Ovary (tissue), 9 donors: ENCODE measurements around the gene DNAJB1. TPM values are rescaled to one million over a fixed set of nuclear protein-coding genes. Genes with fewer than 3 reads are reported as not detected.

Experiments used
- DNase-seq, 5 donors: peaks; one replicate each; pipeline ENCODE4 v3.0.0-alpha.2; 2019 to 2020
- H3K27ac ChIP-seq, 2 donors: fragments of 200-600 bp; one replicate each; pipeline versions ENCODE4 v1.5.1 to v1.8.0; 2019 to 2022
- H3K27me3 ChIP-seq: fragments of 200-600 bp; one replicate; pipeline ENCODE4 v1.8.0; 2022
- H3K36me3 ChIP-seq: fragments of 200-600 bp; sonication (generic); one replicate; pipeline ENCODE4 v1.5.1; 2019
- H3K4me1 ChIP-seq: one replicate; pipeline ENCODE4 v1.8.1; 2013; ENCODE audit warnings: mild to moderate bottlenecking, moderate library complexity; ENCODE audit not compliant: insufficient read depth
- H3K4me3 ChIP-seq: fragments of 200-600 bp; sonication (generic); one replicate; pipeline ENCODE4 v1.5.1; 2017
- H3K9me3 ChIP-seq, 2 donors: fragments of 200-600 bp in 1 of 2; sonication (generic) in 1 of 2; one replicate each; pipeline versions ENCODE4 v1.5.1 to v1.8.1; 2013 to 2019; ENCODE audit warnings: mild to moderate bottlenecking in 1 of 2, moderate library complexity in 1 of 2
- EP300 ChIP-seq: sonication (generic); formaldehyde crosslinking; IDR thresholded peaks from one replicate; pipeline ENCODE4 v1.6.1; 2017; ENCODE audit warnings: antibody characterized with exemption
- POLR2A ChIP-seq: fragments of 450-650 bp; IDR thresholded peaks from one replicate; pipeline ENCODE4 v1.6.1; 2017; ENCODE audit warnings: antibody characterized with exemption, mild to moderate bottlenecking, moderate library complexity
- WGBS, 3 donors: extraction: QIAGEN DNeasy Blood & Tissue Kit in 1 of 3; methylation state at CpG; one replicate each; pipeline versions ENCODE4 v1.1.5 to v1.1.7; 2013 to 2017; 5-methylcytosine and 5-hydroxymethylcytosine counted together
- intact Hi-C, 4 donors: fragments of 100-400 bp; cut with DNase I; formaldehyde crosslinking; loops; one replicate each; pipeline versions ENCODE4 v1.11.0 to v1.15.1; 2022 to 2023
- microRNA counts: library from miRNA; unstranded; fragments of <30 nt; microRNA quantifications from one replicate; lab custom pipeline; 2016
- microRNA-seq, 3 donors: library from miRNA; unstranded; fragments of <30 nt; microRNA quantifications; one replicate each; pipeline versions ENCODE4 to v1.2.0, GENCODE V29; 2019 to 2020
- polyA plus RNA-seq, 2 donors: library from polyadenylated mRNA; stranded (reverse); fragments of 200-250 nt in 1 of 2; fragments of 350-450 nt in 1 of 2; fragmentation: Illumina TruSeq in 1 of 2; extraction: RNeasy Lipid Tissue Mini Kit (QIAGEN cat#74804) in 1 of 2; gene quantifications; one replicate each; pipeline ENCODE4 v1.2.3, GENCODE V29; 2013 to 2014
- small RNA-seq: library from RNA; depleted of rRNA; stranded (forward); fragments of <200 nt; gene quantifications from one replicate; pipeline ENCODE3, GENCODE V24; 2016
- total RNA-seq, 7 donors: library from RNA; depleted of rRNA in 2 of 7; stranded (reverse); fragments of >200 nt in 2 of 7; fragmentation: NEBNext Ultra II Directional in 3 of 7; extraction: Animal tissue kit (Norgen Biotek cat#: 25700) in 3 of 7; gene quantifications; one replicate each; pipeline versions ENCODE4 v1.1.0 to v1.2.4, GENCODE V29; 2016 to 2023
- TF ChIP-seq, protein P1 (sequence below), 3 donors: fragments of 450-650 bp in 2 of 3; fragments of 200-600 bp in 1 of 3; IDR thresholded peaks; one replicate each; pipeline versions ENCODE4 v1.5.1 to v1.8.0; 2016 to 2022; ENCODE audit warnings: antibody characterized with exemption in 3 of 3, mild to moderate bottlenecking in 1 of 3
- donor health status: DM: no; HTN: no; CAD: no; lungs with moderate emphysema.
- donor health status: DM: no; HTN: no; CAD: no.
- donor health status: Bipolar disorder and iron deficiency.
- donor health status: DM: yes; HTN: yes; CAD: no.
- donor health status: DM: no; HTN: no; CAD: no.
- donor health status: DM: yes; HTN: yes; CAD: no.

DNAJB1 gene
- total and polyA plus RNA-seq, 9 donors: 52.4 to 151 (median 75.1) TPM

DNA sequence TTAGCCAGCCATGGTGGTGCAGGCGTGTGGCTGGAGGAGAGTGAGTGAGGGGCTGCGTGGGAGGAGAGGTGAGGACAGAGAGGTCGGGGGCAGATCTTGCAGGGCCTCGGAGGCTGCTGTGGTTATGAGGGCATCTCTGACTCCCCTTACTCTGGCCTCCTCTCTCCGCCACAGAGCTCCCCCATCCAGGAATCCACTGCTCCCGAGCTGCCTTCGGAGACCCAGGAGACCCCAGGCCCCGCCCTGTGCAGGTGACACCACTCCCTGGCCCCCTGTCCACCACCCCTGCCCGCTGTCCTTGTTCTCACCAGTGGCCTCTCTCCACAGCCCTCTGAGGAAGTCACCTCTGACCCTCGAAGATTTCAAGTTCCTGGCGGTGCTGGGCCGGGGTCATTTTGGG, 50.8 kb downstream of the DNAJB1 start:
- H3K4me3 ChIP-seq: no peak overlapping the region
- H3K27me3 ChIP-seq: no peaks in the 10 kb centered on the region
- H3K27ac ChIP-seq: no peak overlapping the region
- intact Hi-C loops: no loop called here
- DNase-seq: no peak
- TF ChIP-seq POLR2A (no peak), EP300 (no peak)
- TF ChIP-seq, protein P1, sequence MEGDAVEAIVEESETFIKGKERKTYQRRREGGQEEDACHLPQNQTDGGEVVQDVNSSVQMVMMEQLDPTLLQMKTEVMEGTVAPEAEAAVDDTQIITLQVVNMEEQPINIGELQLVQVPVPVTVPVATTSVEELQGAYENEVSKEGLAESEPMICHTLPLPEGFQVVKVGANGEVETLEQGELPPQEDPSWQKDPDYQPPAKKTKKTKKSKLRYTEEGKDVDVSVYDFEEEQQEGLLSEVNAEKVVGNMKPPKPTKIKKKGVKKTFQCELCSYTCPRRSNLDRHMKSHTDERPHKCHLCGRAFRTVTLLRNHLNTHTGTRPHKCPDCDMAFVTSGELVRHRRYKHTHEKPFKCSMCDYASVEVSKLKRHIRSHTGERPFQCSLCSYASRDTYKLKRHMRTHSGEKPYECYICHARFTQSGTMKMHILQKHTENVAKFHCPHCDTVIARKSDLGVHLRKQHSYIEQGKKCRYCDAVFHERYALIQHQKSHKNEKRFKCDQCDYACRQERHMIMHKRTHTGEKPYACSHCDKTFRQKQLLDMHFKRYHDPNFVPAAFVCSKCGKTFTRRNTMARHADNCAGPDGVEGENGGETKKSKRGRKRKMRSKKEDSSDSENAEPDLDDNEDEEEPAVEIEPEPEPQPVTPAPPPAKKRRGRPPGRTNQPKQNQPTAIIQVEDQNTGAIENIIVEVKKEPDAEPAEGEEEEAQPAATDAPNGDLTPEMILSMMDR (IDR thresholded peaks at IDR 0.05): no peak
- H3K4me1 ChIP-seq: peaks cover 2% of the 10 kb centered on the region
- WGBS, 3 donors: 76 to 81% (median 79%) methylated on average over 12 of the region's 12 CpGs
- H3K36me3 ChIP-seq: no peaks in the 10 kb centered on the region
- H3K9me3 ChIP-seq: no peaks in the 10 kb centered on the region

MicroRNAs encoded within 50 kb of the gene (microRNA counts, 767-probe panel; counts per million panel counts)
- 530 counts per million, percentile 78 among the panel's probes with 10 or more counts for microRNA hsa-miR-639 (lab: Ali Mortazavi, UCI)

Small RNA genes lying within 50 kb of the gene (microRNA-seq; reads per million reads assigned to microRNA genes)
- 0.18 to 1.7 (median 0.38) reads per million in 3 donors for gene MIR639

Small RNA genes lying within 50 kb of the gene (small RNA-seq; reads per million reads assigned to genes)
- gene SNRPGP15: not detected

Other genes with a start within 250 kb of the DNAJB1 start
- 10 to 100 TPM in 5 of 7 donors, 1 to 10 TPM in 2; 5.0 to 41.6 (median 25.6) TPM for gene ADGRE5, start 137.0 kb downstream of the DNAJB1 start, total RNA-seq
- gene ADGRE5, start 137.0 kb downstream of the DNAJB1 start, polyA plus RNA-seq: 10 to 100 TPM in 1 of 2 donors, 1 to 10 TPM in 1; 8.3 to 26.3 TPM
- gene DDX39A, start 99.1 kb downstream of the DNAJB1 start, total RNA-seq: 10 to 100 TPM; 23.8 to 48.4 (median 31.8) TPM
- 10 to 100 TPM in 1 of 2 donors, 1 to 10 TPM in 1; 7.9 to 42.5 TPM for gene DDX39A, start 99.1 kb downstream of the DNAJB1 start, polyA plus RNA-seq
- 100 to 1,000 TPM in 1 of 7 donors, 10 to 100 TPM in 6; 42.3 to 128 (median 76.6) TPM for gene PKN1, start 85.1 kb downstream of the DNAJB1 start, total RNA-seq
- 10 to 100 TPM; 16.6 to 53.9 TPM for gene PKN1, start 85.1 kb downstream of the DNAJB1 start, polyA plus RNA-seq
- under 1 TPM in 3 of 7 donors, not detected in 4; 0.18 to 0.92 (median 0.32) TPM for gene PTGER1, start 43.0 kb downstream of the DNAJB1 start, total RNA-seq
- not detected for gene PTGER1, start 43.0 kb downstream of the DNAJB1 start, polyA plus RNA-seq
- 10 to 100 TPM; 33.7 to 64.5 (median 41.8) TPM for gene GIPC1, start 22.3 kb downstream of the DNAJB1 start, total RNA-seq
- 10 to 100 TPM; 14.7 to 40.9 TPM for gene GIPC1, start 22.3 kb downstream of the DNAJB1 start, polyA plus RNA-seq
- gene TECR, start 11.2 kb upstream of the DNAJB1 start, total RNA-seq: 100 to 1,000 TPM in 2 of 7 donors, 10 to 100 TPM in 5; 22.3 to 115 (median 78.2) TPM
- gene TECR, start 11.2 kb upstream of the DNAJB1 start, polyA plus RNA-seq: 10 to 100 TPM; 92.4 to 97.4 TPM
- gene NDUFB7, start 53.7 kb upstream of the DNAJB1 start, total RNA-seq: 100 to 1,000 TPM in 6 of 7 donors, 10 to 100 TPM in 1; 86.9 to 429 (median 143) TPM
- gene NDUFB7, start 53.7 kb upstream of the DNAJB1 start, polyA plus RNA-seq: 100 to 1,000 TPM in 1 of 2 donors, not detected in 1; 317 TPM
- gene CLEC17A, start 64.7 kb upstream of the DNAJB1 start, total RNA-seq: under 1 TPM in 2 of 7 donors, not detected in 5; 0.20 TPM
- under 1 TPM in 1 of 2 donors, not detected in 1; 0.12 TPM for gene CLEC17A, start 64.7 kb upstream of the DNAJB1 start, polyA plus RNA-seq
- gene ADGRE3, start 156.4 kb upstream of the DNAJB1 start, total RNA-seq: under 1 TPM in 2 of 7 donors, not detected in 5; 0.13 to 0.15 TPM
- under 1 TPM in 1 of 2 donors, not detected in 1; 0.43 TPM for gene ADGRE3, start 156.4 kb upstream of the DNAJB1 start, polyA plus RNA-seq
- gene ZNF333, start 171.7 kb upstream of the DNAJB1 start, total RNA-seq: 10 to 100 TPM; 19.2 to 47.6 (median 35.0) TPM
- gene ZNF333, start 171.7 kb upstream of the DNAJB1 start, polyA plus RNA-seq: 10 to 100 TPM; 21.7 to 22.0 TPM